ENCODE measurements around the gene PEX6.
"Not testable (repeated sequence)": the region's sequence is repeated elsewhere in the genome, so short reads cannot be mapped to it uniquely, and the experiment has no call there.

The PEX6 gene

DNA sequence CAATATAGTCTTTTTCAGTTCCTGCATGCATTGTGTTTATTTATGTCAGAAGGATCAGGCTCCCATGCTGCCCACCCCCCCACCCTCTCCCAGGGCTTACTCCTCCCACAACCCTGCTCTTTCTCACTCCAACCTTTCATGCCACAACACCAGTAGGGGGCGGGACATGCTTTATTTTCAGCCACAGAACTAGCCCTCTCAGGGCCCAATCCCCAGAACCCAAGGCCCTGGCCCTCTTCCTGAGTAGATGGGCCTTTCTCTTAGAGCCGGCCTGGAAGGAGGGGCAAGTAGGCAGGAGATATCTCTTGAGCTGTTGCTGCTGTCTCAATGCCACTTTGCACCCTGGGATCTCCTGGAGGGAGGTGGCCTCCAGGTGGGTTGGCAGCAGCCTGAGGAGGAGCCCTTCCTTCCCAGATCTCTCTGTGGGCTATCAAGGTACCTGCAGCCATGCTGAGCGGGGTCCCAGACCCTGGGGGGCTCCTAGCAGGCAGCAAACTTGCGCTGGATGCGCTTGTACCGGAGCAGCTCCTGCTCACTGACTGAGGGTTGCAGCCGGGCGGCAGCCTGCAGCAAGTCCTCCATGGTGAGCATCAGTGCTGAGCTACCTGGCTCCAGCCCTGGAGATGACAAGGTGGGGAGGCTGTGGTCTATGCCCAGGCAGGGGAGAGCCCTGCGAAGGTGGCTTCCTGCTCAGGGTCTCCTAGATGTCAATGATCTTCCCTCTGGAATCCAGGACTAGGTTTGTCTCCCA is 15.0 kb downstream of the PEX6 start:
- DNase-seq (ENCODE audit: low read depth): no peak

- no peak for DNase-seq (ENCODE audit: low read depth)
These were observed 15.7 kb downstream of the PEX6 start for GRCh38 chr6:42963179-42963854.

- DNase-seq (ENCODE audit: low read depth): no peak
These were observed 16.3 kb downstream of the PEX6 start for GRCh38 chr6:42962502-42963178.

DNA sequence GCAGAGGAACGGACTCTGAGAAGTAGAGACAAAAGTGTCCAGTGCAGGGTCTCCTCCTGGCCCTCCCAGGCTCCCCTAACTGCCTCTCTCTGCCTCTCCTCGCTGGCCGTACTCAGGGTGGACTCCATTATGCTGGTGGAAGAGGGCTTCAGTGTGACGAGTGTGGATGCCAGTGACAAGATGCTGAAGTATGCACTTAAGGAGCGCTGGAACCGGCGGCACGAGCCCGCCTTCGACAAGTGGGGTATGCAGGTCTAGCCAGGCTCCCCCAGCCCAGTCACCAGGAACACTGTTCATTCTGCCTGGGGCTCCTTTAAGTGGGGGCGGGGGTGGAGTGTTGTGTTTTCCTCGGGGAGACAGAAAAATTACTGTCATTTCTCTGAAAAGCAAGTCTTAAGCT is 16.9 kb downstream of the PEX6 start:
- DNase-seq (ENCODE audit: low read depth): no peak

DNA sequence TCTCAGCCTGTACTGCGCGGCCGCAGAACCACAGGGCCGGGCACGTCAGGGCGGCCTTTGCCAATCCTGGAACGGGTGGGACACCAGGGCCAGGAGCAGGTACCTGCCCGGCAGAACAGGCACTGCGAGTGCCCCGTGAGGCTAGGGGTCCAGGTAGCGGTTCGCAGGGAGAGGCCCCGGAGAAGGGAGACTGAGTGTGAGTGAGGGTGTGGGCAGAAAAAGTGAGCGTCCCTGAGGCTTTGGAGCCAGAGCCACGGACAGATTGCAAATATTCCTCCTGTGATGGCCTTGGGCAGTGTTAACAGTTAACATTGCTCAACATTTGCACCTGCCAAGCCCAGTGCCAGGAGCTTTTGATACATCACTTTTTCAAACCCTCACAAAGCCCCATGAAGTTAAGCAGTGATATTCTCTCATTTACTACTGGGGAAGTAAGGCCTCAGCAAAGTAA is 17.9 kb downstream of the PEX6 start:
- no peak for DNase-seq (ENCODE audit: low read depth)

DNA sequence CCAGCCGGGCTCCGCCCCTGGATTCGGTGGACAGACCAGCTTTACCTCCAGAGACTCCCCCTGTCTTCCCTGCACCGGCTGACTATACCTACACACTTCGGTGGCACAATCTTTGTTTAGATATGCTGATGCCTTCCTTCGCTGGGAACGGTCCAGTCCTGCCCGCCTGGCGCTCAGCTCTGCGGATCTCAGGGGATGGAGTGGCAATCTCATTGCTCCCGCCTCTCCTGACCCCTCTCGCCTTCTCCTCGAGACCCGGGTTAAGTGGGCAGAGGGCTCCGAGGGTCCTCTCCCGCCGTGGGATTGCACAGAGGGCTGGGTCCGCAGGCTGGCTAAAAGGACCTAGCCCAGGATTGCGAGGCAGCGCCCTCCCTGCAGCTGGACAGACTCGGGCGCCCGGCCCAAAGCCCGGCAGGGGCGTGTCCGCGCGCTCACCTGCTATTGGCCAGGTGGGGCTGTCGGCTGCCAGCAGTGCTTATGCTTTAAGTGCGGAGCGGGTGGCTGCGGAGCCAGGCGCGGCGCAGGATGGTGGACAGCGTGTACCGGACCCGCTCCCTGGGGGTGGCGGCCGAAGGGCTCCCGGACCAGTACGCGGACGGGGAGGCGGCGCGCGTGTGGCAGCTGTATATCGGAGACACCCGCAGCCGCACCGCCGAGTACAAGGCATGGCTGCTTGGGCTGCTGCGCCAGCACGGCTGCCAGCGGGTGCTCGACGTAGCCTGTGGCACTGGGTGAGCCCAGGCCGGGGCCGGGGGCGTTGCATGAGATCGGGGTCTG is 18.6 kb downstream of the PEX6 start, which contains the start of gene GNMT:
GNMT (plus strand) TSS at position 512 of the 777 bp plus-strand sequence; CDS start at position 526, 14 bp downstream.
- no peak for DNase-seq (ENCODE audit: low read depth)

GRCh38 chr6:42959917-42960242 is 19.1 kb downstream of the PEX6 start:
- DNase-seq (ENCODE audit: low read depth): no peak

DNA sequence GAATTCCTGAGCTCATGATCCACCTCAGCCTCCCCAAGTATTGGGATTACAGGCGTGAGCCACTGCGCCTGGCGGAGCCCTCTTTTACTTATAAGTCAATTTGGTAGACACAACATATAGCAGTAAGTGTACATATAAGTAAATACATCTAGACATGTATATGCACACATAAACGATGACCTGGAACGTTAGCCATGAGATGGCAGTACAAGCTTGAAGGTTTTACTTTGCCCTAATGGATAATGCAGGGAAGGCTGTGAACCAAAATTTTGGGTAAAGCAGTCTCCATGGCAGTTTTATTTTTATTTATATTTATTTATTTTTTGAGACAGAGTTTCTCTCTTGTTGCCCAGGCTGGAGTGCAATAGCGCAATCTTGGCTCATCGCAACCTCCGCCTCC is 20.9 kb downstream of the PEX6 start:
- no peak for DNase-seq (ENCODE audit: low read depth)

DNA sequence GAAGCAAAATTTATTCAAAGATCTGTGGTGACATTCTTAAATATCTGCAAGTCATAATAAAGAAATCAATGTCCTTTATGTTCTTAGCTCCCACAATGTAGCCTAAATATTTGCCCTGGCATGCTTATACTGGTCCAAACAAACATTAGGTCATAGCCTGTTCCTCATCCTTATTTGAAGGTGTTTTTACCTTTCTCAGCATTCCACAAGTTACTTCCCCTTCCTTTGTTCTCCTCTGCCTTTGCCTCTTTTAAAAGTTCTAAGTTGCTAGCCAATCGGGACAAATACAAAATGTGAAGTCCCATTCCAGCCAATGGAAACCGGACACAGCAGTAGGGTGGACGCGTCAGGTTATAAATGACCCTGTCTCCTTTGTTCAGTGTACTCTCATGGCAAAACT is 24.6 kb downstream of the PEX6 start:
- DNase-seq (ENCODE audit: low read depth): not testable (repeated sequence)

GRCh38 chr6:42952389-42952788 is 26.6 kb downstream of the PEX6 start:
- no peak for DNase-seq (ENCODE audit: low read depth)

DNA sequence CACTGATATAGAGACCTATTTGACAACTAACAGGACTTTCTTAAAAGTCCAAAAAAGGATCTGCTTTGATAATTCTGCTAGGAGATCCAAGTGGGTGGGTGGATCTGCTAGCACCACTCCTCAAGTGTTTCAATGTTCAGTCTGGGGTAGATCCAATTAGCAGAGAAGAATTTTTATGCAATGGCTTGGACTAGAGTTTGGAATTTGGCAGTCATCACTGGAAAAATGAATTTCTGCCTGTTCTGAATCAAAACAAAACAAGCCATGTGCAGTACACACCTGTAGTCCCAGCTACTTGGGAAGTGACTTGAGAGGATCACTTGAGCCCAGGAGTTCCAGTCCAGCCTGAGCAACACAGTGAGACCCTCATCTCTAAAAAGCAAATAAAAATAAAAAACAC is 31.0 kb downstream of the PEX6 start:
- DNase-seq (ENCODE audit: low read depth): no peak

DNA sequence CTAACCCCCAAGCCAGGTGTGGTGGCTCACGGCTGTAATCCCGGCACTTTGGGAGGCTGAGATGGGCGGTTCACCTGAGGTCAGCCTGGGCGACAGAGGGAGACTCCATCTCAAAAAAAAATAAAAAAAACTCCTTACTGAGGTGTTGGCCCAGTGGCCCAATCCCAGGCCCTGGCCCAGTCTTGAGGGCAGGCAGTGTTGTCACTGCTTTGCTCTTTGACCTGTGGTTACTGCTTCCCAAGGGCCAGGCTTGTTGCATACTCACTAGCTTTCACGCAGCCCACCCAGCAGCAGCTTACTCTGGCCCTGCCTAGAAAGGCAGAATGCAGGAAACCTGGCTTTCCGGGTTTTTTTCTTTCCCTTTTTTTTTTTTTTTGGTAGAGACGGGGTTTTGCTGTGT is 36.5 kb downstream of the PEX6 start:
- no peak for DNase-seq (ENCODE audit: low read depth)

- DNase-seq (ENCODE audit: low read depth): not testable (repeated sequence)
These were observed 37.6 kb downstream of the PEX6 start for GRCh38 chr6:42941356-42941755.

- no peak for DNase-seq (ENCODE audit: low read depth)
These were observed 38.4 kb downstream of the PEX6 start for GRCh38 chr6:42940493-42941045.

DNA sequence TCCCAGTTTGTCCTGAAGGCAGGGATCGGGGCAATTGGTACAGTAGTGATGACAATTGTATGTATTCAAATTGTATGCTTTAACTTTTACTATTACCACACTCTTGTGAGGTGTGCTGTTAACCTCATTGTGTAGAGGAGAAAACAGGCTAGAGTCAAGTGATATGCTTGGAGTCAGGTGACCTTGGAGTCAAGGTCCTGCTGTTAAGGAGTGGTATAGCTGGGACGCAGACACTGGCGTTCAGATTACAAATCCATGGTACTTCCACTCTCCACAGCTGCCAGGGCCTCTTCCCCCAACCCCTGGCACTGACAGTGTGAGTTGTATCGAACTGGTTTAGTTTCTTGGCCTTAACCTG is 39.2 kb downstream of the PEX6 start:
- no peak for DNase-seq (ENCODE audit: low read depth)

GRCh38 chr6:42938987-42939809 is 39.8 kb downstream of the PEX6 start:
- no peak for DNase-seq (ENCODE audit: low read depth)

DNA sequence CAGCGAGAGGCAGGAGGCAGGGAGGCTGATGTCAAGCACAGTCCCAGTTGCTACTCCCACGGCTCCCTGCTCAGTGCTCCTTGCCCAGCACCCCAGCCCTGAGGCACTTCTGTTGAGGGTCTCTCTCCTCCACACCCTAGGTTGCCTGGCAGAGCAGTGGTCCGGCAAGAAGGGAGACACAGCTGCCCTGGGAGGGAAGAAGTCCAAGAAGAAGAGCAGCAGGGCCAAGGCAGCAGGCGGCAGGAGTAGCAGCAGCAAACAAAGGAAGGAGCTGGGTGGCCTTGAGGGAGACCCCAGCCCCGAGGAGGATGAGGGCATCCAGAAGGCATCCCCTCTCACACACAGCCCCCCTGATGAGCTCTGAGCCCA is 40.6 kb downstream of the PEX6 start:
- DNase-seq (ENCODE audit: low read depth): no peak

- no peak for DNase-seq (ENCODE audit: low read depth)
These were observed 41.2 kb downstream of the PEX6 start for GRCh38 chr6:42937548-42938427.

- DNase-seq (ENCODE audit: low read depth): no peak
These were observed 42.6 kb downstream of the PEX6 start for GRCh38 chr6:42936398-42936797.

DNA sequence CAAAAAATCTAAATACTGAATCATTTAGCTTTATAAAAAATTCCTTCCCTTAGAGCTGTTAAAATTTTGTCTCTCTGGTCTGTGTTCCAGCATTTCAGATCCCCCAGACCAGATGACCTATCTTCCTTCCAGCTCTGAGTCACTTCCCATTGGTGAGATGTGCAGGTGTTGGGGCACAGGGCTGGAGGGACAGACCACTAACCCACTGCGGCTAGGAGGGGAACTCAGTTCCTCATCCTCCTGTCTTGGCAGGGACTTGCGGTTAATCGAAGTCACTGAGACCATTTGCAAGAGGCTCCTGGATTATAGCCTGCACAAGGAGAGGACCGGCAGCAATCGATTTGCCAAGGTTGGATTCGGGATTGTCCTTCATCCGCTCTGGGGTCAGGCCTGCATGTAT is 43.7 kb downstream of the PEX6 start:
- DNase-seq (ENCODE audit: low read depth): no peak
